Pancreas (tissue), 10 donors: Measurements from ENCODE around the gene SAE1. TPM values are rescaled to one million over a fixed set of nuclear protein-coding genes. Genes with fewer than 3 reads are reported as not detected.

Experiments
- ATAC-seq, 4 donors: fragments of 200-7000 bp; cut with Tn5 transposase; one replicate each; pipeline versions ENCODE4 v1.8.0 to v1.9.1; 2020; ENCODE audit warnings: mild to moderate bottlenecking in 4 of 4, moderate library complexity in 4 of 4
- DNase-seq, 6 donors: peaks; one replicate each; pipeline ENCODE4 v3.0.0-alpha.2; 2020
- FAIRE-seq: peaks from 2 replicates; lab custom pipeline; 2012; peaks lifted over from hg19 to GRCh38; lab: Jason Lieb, UNC
- H3K27ac ChIP-seq, 4 donors: fragments of 200-600 bp; sonication (generic); 1 replicate in 3 of 4; 2 replicates in 1 of 4; pipeline versions ENCODE4 v1.5.0 to v1.8.0; 2020
- H3K27me3 ChIP-seq, 4 donors: fragments of 200-600 bp; one replicate each; pipeline ENCODE4 v1.8.0; 2021
- H3K36me3 ChIP-seq, 3 donors: fragments of 200-600 bp; sonication (generic) in 1 of 3; one replicate each; pipeline versions ENCODE4 v1.5.0 to v1.8.0; 2020 to 2021
- H3K4me1 ChIP-seq, 3 donors: fragments of 200-600 bp; one replicate each; pipeline ENCODE4 v1.8.0; 2021
- H3K4me3 ChIP-seq, 4 donors: fragments of 200-600 bp; sonication (generic) in 2 of 4; one replicate each; pipeline versions ENCODE4 v1.5.0 to v1.8.0; 2020 to 2021
- H3K9me3 ChIP-seq, 4 donors: fragments of 200-600 bp; one replicate each; pipeline ENCODE4 v1.8.0; 2021
- WGBS, 2 donors: extraction: QIAGEN DNeasy Blood & Tissue Kit; methylation state at CpG; one replicate each; pipeline ENCODE4 v1.1.7; 2013; 5-methylcytosine and 5-hydroxymethylcytosine counted together
- intact Hi-C, 3 donors: fragments of 100-400 bp; cut with DNase I; formaldehyde crosslinking; loops; one replicate each; pipeline versions ENCODE4 v1.11.1 to v1.14.2; 2022
- polyA plus RNA-seq, 2 donors: library from polyadenylated mRNA; stranded (reverse); fragments of 200-250 nt; gene quantifications; one replicate each; pipeline ENCODE4 v1.2.3, GENCODE V29; 2013
- total RNA-seq, 6 donors: library from RNA; stranded (reverse); fragmentation: NEBNext Ultra II Directional in 4 of 6; extraction: Animal tissue kit (Norgen Biotek cat#: 25700) in 4 of 6; gene quantifications; one replicate each; pipeline versions ENCODE4 v1.2.1 to v1.2.4, GENCODE V29; 2021 to 2023
- TF ChIP-seq, protein P1 (sequence below), 4 donors: fragments of 200-600 bp; sonication (generic) in 3 of 4; IDR thresholded peaks; one replicate each; pipeline versions ENCODE4 v1.5.0 to v1.8.0; 2021; ENCODE audit warnings: antibody characterized with exemption in 4 of 4
- donor health status: healthy with polysubstance abuse.
- donor health status: DM: no; HTN: no; CAD: no; lungs with moderate emphysema.
- donor health status: DM: no; HTN: no; CAD: no.
- donor health status: control.
- donor health status: control.
- donor health status: Bipolar disorder and iron deficiency.
- donor health status: DM: yes; HTN: yes; CAD: no.
- donor health status: DM: no; HTN: no; CAD: no.
- donor health status: DM: no; HTN: no; CAD: no.
- donor health status: DM: yes; HTN: yes; CAD: no.

The SAE1 gene
- total and polyA plus RNA-seq, 8 donors: 10.0 to 25.8 (median 20.1) TPM

DNA sequence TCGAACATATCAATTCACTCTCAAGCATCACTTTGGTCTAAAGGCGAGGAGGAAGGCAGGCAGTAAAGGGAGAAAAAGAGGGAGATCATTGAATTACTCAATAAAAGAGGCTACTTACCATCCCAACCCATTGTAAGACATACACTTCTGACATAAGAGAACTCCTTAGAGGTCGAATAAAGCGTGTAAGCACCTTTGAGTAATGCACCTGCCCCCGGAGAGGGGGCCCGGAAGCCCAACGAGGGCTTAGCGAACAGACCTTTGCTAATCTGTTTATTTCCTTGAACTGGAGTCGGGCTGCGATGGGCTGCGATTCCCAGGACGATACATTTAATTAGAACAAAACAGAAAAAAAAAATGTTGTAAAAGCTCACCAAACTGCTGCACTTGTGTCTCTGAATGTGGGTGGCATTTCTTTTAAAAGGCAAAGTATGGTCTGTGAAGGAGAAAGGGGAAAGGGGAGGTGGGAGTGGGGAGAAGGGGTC lies 20.1 kb upstream of the SAE1 start:
- no peaks in the 10 kb centered on the region for H3K9me3 ChIP-seq
- TF ChIP-seq, protein P1, sequence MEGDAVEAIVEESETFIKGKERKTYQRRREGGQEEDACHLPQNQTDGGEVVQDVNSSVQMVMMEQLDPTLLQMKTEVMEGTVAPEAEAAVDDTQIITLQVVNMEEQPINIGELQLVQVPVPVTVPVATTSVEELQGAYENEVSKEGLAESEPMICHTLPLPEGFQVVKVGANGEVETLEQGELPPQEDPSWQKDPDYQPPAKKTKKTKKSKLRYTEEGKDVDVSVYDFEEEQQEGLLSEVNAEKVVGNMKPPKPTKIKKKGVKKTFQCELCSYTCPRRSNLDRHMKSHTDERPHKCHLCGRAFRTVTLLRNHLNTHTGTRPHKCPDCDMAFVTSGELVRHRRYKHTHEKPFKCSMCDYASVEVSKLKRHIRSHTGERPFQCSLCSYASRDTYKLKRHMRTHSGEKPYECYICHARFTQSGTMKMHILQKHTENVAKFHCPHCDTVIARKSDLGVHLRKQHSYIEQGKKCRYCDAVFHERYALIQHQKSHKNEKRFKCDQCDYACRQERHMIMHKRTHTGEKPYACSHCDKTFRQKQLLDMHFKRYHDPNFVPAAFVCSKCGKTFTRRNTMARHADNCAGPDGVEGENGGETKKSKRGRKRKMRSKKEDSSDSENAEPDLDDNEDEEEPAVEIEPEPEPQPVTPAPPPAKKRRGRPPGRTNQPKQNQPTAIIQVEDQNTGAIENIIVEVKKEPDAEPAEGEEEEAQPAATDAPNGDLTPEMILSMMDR (IDR thresholded peaks at IDR 0.05): no peak
- FAIRE-seq (no peak), ATAC-seq (no peak), DNase-seq (no peak)
- H3K27ac ChIP-seq: peak overlapping the region; percentile 99 to 100 (median 99)
- no peaks in the 10 kb centered on the region for H3K27me3 ChIP-seq
- WGBS, 2 donors: 17 to 19% methylated on average over 12 of the region's 12 CpGs
- peak overlapping the region; percentile 81 to 95 (median 88) for H3K4me3 ChIP-seq
- no peaks in the 10 kb centered on the region for H3K36me3 ChIP-seq
- intact Hi-C loops: no loop called here
- peaks cover 14 to 37% (median 20%) of the 10 kb centered on the region in 3 donors for H3K4me1 ChIP-seq

DNA sequence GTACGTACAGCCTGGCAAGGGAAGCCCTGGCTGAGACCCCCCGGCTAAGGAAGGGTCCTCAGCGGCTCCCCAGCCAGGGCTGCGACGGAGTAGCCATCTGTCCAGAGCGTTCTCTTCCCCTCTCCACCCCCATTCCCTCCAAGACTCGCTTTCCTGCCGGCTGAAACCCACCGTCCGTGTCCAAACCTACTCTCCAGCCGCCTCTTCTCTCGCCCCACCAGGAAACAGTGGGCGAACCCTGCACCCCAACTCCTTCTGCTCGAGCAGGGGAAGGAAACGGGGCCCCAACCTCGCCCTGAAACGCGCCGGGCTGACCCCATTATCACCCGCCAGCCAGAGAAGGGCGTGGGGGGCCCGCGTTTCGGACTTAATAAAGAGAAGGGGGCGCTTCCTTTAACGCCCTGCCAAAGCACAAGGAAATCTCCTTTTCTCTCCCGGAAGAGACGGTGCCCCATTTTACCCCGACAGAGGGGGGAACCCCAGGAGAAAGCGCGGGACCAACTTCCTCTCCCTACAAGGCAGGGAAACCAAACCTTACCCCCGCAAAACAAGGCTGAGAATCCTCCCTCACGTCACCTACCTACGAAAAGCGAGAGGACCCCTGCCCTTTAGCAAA lies 19.5 kb upstream of the SAE1 start:
- no peak for ATAC-seq
- no peak for FAIRE-seq
- WGBS, 2 donors: 0 to 1% methylated on average over 35 of the region's 35 CpGs
- H3K4me3 ChIP-seq: peak overlapping the region; percentile 81 to 95 (median 88)
- H3K36me3 ChIP-seq: no peaks in the 10 kb centered on the region
- intact Hi-C loops: no loop called here
- peak in 3 of 6 donors; percentile 18 to 69 (median 39) for DNase-seq
- H3K4me1 ChIP-seq: peaks cover 14 to 37% (median 20%) of the 10 kb centered on the region in 3 donors
- H3K27me3 ChIP-seq: no peaks in the 10 kb centered on the region
- TF ChIP-seq, protein P1 (IDR thresholded peaks at IDR 0.05): no peak
- no peaks in the 10 kb centered on the region for H3K9me3 ChIP-seq
- H3K27ac ChIP-seq: peak overlapping the region; percentile 99 to 100 (median 99)

DNA sequence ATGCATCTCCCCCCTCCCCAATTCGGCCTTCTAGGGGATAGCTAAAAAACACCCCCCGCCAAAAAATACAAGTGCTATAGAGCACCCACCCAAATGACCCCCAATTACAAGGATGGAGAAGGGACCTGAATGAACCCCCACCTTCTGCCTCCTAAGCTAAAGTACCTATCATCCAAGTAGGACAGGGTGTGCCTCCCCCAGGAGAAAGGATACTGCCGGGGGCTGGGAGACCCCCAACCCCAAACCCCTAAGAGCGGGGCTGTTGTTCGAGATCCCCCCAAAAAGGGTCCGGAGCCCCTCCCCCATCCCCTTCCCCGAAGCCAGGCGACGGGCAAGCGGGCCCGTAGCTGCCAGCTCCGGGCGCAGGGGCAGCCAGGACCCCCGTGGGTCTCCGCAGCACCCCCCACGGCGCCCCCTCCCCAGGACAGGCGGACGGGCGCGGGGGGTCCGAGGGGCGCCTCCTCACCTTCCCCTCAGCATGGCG lies 18.9 kb upstream of the SAE1 start:
- Histone ChIP-seq H3K4me3 (peak overlapping the region; percentile 81 to 95 (median 88)), H3K27ac (peak overlapping the region; percentile 99 to 100 (median 99)), H3K9me3 (no peaks in the 10 kb centered on the region), H3K27me3 (no peaks in the 10 kb centered on the region), H3K4me1 (peaks cover 14 to 30% (median 18%) of the 10 kb centered on the region in 3 donors), H3K36me3 (no peaks in the 10 kb centered on the region)
- FAIRE-seq: no peak
- peak in 1 of 6 donors; percentile 56 for DNase-seq
- 0 to 1% methylated on average over 14 to 24 of the region's 24 CpGs for WGBS, 2 donors
- ATAC-seq: no peak
- intact Hi-C loops: no loop called here
- TF ChIP-seq, protein P1 (IDR thresholded peaks at IDR 0.05): no peak

DNA sequence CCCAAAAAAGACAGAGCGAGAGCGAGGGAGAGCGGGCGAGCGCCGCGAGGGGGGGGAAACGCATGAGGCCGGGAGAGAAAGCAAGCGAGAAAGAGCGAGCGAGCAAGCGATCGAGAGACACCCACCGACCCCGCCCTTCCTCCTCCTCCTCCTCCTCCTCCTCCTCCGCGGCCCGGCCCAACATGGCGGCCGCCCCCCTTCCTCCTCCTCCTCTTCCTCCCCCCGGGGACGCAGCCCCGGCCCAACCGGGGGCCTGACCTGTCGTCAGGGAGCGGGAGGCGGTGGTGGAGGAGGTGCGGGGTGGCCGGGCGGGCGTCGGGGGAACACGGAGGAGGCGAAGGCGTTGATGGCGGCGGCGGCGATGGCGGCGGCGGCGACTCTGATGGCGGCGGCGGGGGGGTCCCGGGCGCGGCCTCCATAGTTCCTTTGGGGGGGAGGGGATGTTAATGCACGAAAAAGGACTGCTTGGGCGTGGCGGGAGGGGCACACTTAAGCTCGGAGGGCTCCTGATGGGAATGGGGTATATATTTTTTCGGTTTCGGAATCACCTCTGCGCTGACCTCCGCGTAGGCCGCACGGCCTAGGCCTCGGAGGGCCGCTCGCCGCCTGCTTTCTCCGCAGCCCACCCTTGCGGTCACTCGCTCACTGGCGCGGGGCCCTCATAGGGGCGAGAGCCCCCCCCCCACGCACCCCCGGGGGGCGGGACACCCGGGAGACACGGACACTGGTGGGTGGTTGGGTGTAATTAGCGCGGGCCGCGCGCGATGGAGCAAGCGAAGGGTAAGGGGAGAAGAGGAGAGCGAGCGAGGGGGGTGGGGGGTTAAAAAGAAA lies 18.3 kb upstream of the SAE1 start:
- TF ChIP-seq, protein P1 (IDR thresholded peaks at IDR 0.05): no peak
- ATAC-seq (peak; percentile 32 to 58 (median 40)), FAIRE-seq (no peak), DNase-seq (peak; percentile 80 to 93 (median 86))
- Histone ChIP-seq H3K9me3 (no peaks in the 10 kb centered on the region), H3K27me3 (no peaks in the 10 kb centered on the region), H3K27ac (peak overlapping the region; percentile 99 to 100 (median 99)), H3K4me1 (peaks cover 11 to 24% (median 12%) of the 10 kb centered on the region in 3 donors), H3K4me3 (peak overlapping the region; percentile 81 to 95 (median 88)), H3K36me3 (no peaks in the 10 kb centered on the region)
- WGBS, 2 donors: 0 to 1% methylated on average over 38 to 78 of the region's 85 CpGs
- intact Hi-C loops: no loop called here
